Measurements from ENCODE around the gene SLC24A1.
A peak's percentile ranks its signal among the peaks of the same experiment; 100 is the strongest.

The SLC24A1 gene

GRCh38 chr15:65598468-65598867, 23.3 kb upstream of the SLC24A1 start:
- Histone ChIP-seq H3K36me3 (ENCODE audit: insufficient read depth, low read length) (peaks cover 79% of the 10 kb centered on the region), H3K4me3 (ENCODE audit: low read depth in 1 of 2, low read length in 2 of 2) (no peak overlapping the region), H3K4me1 (ENCODE audit: insufficient read depth, low read length) (no peaks in the 10 kb centered on the region), H3K27me3 (ENCODE audit: insufficient read depth, low read length, poor library complexity) (no peaks in the 10 kb centered on the region), H3K4me2 (ENCODE audit: insufficient read depth, low read length) (no peak overlapping the region), H3K27ac (ENCODE audit: low read length) (peak overlapping the region; percentile 18; the same call in 1 of the 2 replicates), H3K79me2 (ENCODE audit: insufficient read depth, low read length) (peaks cover 5% of the 10 kb centered on the region; the same call in 1 of the 2 replicates), H2AFZ (ENCODE audit: low read depth, low read length) (no peak overlapping the region), H4K20me1 (ENCODE audit: insufficient read depth, low read length) (no peaks in the 10 kb centered on the region), H3K9ac (ENCODE audit: low read depth, low read length) (no peak overlapping the region), H3K9me3 (ENCODE audit: insufficient read depth, low read length, severe bottlenecking) (no peaks in the 10 kb centered on the region)
- no peak for DNase-seq
- ATAC-seq (ENCODE audit: insufficient read depth, low read depth), result no peak
- TF ChIP-seq, protein P1, sequence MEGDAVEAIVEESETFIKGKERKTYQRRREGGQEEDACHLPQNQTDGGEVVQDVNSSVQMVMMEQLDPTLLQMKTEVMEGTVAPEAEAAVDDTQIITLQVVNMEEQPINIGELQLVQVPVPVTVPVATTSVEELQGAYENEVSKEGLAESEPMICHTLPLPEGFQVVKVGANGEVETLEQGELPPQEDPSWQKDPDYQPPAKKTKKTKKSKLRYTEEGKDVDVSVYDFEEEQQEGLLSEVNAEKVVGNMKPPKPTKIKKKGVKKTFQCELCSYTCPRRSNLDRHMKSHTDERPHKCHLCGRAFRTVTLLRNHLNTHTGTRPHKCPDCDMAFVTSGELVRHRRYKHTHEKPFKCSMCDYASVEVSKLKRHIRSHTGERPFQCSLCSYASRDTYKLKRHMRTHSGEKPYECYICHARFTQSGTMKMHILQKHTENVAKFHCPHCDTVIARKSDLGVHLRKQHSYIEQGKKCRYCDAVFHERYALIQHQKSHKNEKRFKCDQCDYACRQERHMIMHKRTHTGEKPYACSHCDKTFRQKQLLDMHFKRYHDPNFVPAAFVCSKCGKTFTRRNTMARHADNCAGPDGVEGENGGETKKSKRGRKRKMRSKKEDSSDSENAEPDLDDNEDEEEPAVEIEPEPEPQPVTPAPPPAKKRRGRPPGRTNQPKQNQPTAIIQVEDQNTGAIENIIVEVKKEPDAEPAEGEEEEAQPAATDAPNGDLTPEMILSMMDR (IDR thresholded peaks at IDR 0.05; ENCODE audit: borderline replicate concordance, extremely low read depth, low read length, poor library complexity, severe bottlenecking), result no peak
- no peak for TF ChIP-seq EZH2 (IDR thresholded peaks at IDR 0.05; ENCODE audit: borderline replicate concordance, low read depth, low read length, severe bottlenecking)

- H3K79me2 ChIP-seq (ENCODE audit: insufficient read depth, low read length), result peaks cover 12% of the 10 kb centered on the region; the same call in 1 of the 2 replicates
- ATAC-seq (ENCODE audit: insufficient read depth, low read depth) (no peak), DNase-seq (no peak)
- H3K4me2 ChIP-seq (ENCODE audit: insufficient read depth, low read length), result no peak overlapping the region
- no peaks in the 10 kb centered on the region for H3K27me3 ChIP-seq (ENCODE audit: insufficient read depth, low read length, poor library complexity)
- H3K36me3 ChIP-seq (ENCODE audit: insufficient read depth, low read length), result peaks cover 83% of the 10 kb centered on the region
- H3K9ac ChIP-seq (ENCODE audit: low read depth, low read length), result no peak overlapping the region
- no peaks in the 10 kb centered on the region for H4K20me1 ChIP-seq (ENCODE audit: insufficient read depth, low read length)
- H3K9me3 ChIP-seq (ENCODE audit: insufficient read depth, low read length, severe bottlenecking), result no peaks in the 10 kb centered on the region
- no peak for TF ChIP-seq EZH2 (IDR thresholded peaks at IDR 0.05; ENCODE audit: borderline replicate concordance, low read depth, low read length, severe bottlenecking)
- TF ChIP-seq, protein P1 (IDR thresholded peaks at IDR 0.05; ENCODE audit: borderline replicate concordance, extremely low read depth, low read length, poor library complexity, severe bottlenecking), result no peak
- H3K4me3 ChIP-seq (ENCODE audit: low read depth in 1 of 2, low read length in 2 of 2), result no peak overlapping the region
- H2AFZ ChIP-seq (ENCODE audit: low read depth, low read length), result no peak overlapping the region
- no peak overlapping the region for H3K27ac ChIP-seq (ENCODE audit: low read length)
- no peaks in the 10 kb centered on the region for H3K4me1 ChIP-seq (ENCODE audit: insufficient read depth, low read length)
Observed at GRCh38 chr15:65599677-65600076, 22.1 kb upstream of the SLC24A1 start.

DNA sequence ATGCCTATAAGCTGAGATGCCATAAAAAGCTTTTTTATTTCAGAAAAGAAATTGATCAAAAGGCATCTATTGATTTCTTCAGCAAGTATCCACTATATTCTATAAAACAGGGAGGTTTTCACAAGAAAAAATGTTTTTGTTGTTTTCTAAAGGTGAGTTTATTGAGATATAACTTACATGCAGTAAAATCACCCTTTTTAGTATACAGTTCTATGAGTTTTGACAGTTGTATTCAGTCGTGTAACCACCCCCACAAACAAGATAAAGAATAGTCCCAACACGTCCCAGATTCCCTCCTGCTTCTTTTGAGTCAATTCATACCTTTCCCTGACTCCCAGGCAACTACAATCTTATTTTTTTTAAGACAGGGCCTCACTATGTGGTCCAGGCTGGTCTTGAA, 18.6 kb upstream of the SLC24A1 start:
- Histone ChIP-seq H4K20me1 (ENCODE audit: insufficient read depth, low read length) (no peaks in the 10 kb centered on the region), H3K9ac (ENCODE audit: low read depth, low read length) (no peak overlapping the region), H3K9me3 (ENCODE audit: insufficient read depth, low read length, severe bottlenecking) (no peaks in the 10 kb centered on the region), H3K4me2 (ENCODE audit: insufficient read depth, low read length) (no peak overlapping the region), H3K4me1 (ENCODE audit: insufficient read depth, low read length) (no peaks in the 10 kb centered on the region), H3K36me3 (ENCODE audit: insufficient read depth, low read length) (peaks cover 67% of the 10 kb centered on the region), H3K79me2 (ENCODE audit: insufficient read depth, low read length) (peaks cover 41% of the 10 kb centered on the region), H3K27ac (ENCODE audit: low read length) (no peak overlapping the region), H2AFZ (ENCODE audit: low read depth, low read length) (no peak overlapping the region), H3K27me3 (ENCODE audit: insufficient read depth, low read length, poor library complexity) (no peaks in the 10 kb centered on the region), H3K4me3 (ENCODE audit: low read depth in 1 of 2, low read length in 2 of 2) (no peak overlapping the region)
- no peak for ATAC-seq (ENCODE audit: insufficient read depth, low read depth)
- no peak for DNase-seq
- no peak for TF ChIP-seq EZH2 (IDR thresholded peaks at IDR 0.05; ENCODE audit: borderline replicate concordance, low read depth, low read length, severe bottlenecking)
- TF ChIP-seq, protein P1 (IDR thresholded peaks at IDR 0.05; ENCODE audit: borderline replicate concordance, extremely low read depth, low read length, poor library complexity, severe bottlenecking), result no peak

- Histone ChIP-seq H3K4me3 (ENCODE audit: low read depth in 1 of 2, low read length in 2 of 2) (no peak overlapping the region), H3K4me1 (ENCODE audit: insufficient read depth, low read length) (peaks cover 2% of the 10 kb centered on the region; the same call in 1 of the 2 replicates), H3K9ac (ENCODE audit: low read depth, low read length) (no peak overlapping the region), H3K4me2 (ENCODE audit: insufficient read depth, low read length) (no peak overlapping the region), H3K79me2 (ENCODE audit: insufficient read depth, low read length) (peaks cover 45% of the 10 kb centered on the region), H3K9me3 (ENCODE audit: insufficient read depth, low read length, severe bottlenecking) (no peaks in the 10 kb centered on the region), H2AFZ (ENCODE audit: low read depth, low read length) (no peak overlapping the region), H3K27ac (ENCODE audit: low read length) (no peak overlapping the region), H3K36me3 (ENCODE audit: insufficient read depth, low read length) (peaks cover 62% of the 10 kb centered on the region), H3K27me3 (ENCODE audit: insufficient read depth, low read length, poor library complexity) (no peaks in the 10 kb centered on the region), H4K20me1 (ENCODE audit: insufficient read depth, low read length) (no peaks in the 10 kb centered on the region)
- ATAC-seq (ENCODE audit: insufficient read depth, low read depth), result no peak
- no peak for DNase-seq
- TF ChIP-seq, protein P1 (IDR thresholded peaks at IDR 0.05; ENCODE audit: borderline replicate concordance, extremely low read depth, low read length, poor library complexity, severe bottlenecking), result no peak
- no peak for TF ChIP-seq EZH2 (IDR thresholded peaks at IDR 0.05; ENCODE audit: borderline replicate concordance, low read depth, low read length, severe bottlenecking)
Observed at GRCh38 chr15:65603559-65603958, 18.2 kb upstream of the SLC24A1 start.

All from DND-41 (cell line).